ENCODE measurements around the gene TMEM51. TPM values are rescaled to one million over a fixed set of nuclear protein-coding genes. Genes with fewer than 3 reads are reported as not detected.
A peak's percentile ranks its signal among the peaks of the same experiment; 100 is the strongest.

TMEM51 gene
- total and polyA plus RNA-seq, 2 of the 4 experiments (the other 2 are of a cell fraction): 2.7 to 10.2 TPM

DNA sequence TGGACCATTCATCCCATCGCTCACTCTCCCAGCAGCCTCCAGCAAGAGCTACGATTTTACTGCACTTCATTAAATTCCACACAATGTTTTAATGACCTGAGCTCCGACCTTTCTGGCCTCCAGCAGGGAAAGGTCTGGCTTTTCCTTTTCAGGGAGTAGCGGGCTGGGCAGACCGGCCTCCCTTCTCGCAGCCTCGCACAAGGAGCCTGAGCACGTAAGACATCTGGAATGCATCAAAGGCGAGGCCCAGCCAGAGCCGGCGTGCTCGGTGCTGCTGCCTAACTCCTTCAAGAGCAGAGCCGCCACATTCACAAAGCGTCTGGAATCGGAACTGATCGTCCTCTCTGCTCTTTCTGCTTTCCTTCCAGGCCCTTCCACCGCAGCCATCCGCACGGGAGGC, 61.0 kb downstream of the TMEM51 start:
- intact Hi-C loops (cut with micrococcal nuclease): loop anchor here (5.0 kb wide), 2 partner anchors 33 to 58 kb away; partner anchors contain the start of gene FHAD1
- H2BK120ac ChIP-seq (ENCODE audit: low read depth, low read length): peak overlapping the region; percentile 72
- peaks cover 17 to 61% of the 10 kb centered on the region in 2 experiments for H3K79me1 ChIP-seq (ENCODE audit: low read depth in 1 of 2, low read length in 2 of 2)
- H3K27ac ChIP-seq (ENCODE audit: insufficient read depth, low read length): peak overlapping the region; percentile 81
- no peak overlapping the region; the same call in 1 of the 2 replicates for H3K4me2 ChIP-seq (ENCODE audit: low read depth, low read length)
- H3K4me3 ChIP-seq (ENCODE audit: insufficient read depth, low read depth, low read length): no peak overlapping the region
- no peaks in the 10 kb centered on the region for H3K27me3 ChIP-seq (ENCODE audit: control insufficient read depth, insufficient read depth, low read length)
- H4K20me1 ChIP-seq (ENCODE audit: insufficient read depth, low read length): peaks cover 15% of the 10 kb centered on the region; the same call in 1 of the 2 replicates
- no peak for TF ChIP-seq NFE2L2 (IDR thresholded peaks at IDR 0.05; ENCODE audit: low read depth, low read length)
- no peak for TF ChIP-seq CHD1 (IDR thresholded peaks at IDR 0.05; ENCODE audit: low read depth, low read length)
- TF ChIP-seq RCOR1 (IDR thresholded peaks at IDR 0.05; ENCODE audit: insufficient replicate concordance, low read length): no peak
- no peak for TF ChIP-seq BHLHE40 (IDR thresholded peaks at IDR 0.05; ENCODE audit: low read depth, low read length)
- no peak for TF ChIP-seq RFX5 (IDR thresholded peaks at IDR 0.05; ENCODE audit: low read depth, low read length)
- TF ChIP-seq MAFK (IDR thresholded peaks at IDR 0.05; ENCODE audit: low read depth, low read length): no peak
- TF ChIP-seq, protein P1, sequence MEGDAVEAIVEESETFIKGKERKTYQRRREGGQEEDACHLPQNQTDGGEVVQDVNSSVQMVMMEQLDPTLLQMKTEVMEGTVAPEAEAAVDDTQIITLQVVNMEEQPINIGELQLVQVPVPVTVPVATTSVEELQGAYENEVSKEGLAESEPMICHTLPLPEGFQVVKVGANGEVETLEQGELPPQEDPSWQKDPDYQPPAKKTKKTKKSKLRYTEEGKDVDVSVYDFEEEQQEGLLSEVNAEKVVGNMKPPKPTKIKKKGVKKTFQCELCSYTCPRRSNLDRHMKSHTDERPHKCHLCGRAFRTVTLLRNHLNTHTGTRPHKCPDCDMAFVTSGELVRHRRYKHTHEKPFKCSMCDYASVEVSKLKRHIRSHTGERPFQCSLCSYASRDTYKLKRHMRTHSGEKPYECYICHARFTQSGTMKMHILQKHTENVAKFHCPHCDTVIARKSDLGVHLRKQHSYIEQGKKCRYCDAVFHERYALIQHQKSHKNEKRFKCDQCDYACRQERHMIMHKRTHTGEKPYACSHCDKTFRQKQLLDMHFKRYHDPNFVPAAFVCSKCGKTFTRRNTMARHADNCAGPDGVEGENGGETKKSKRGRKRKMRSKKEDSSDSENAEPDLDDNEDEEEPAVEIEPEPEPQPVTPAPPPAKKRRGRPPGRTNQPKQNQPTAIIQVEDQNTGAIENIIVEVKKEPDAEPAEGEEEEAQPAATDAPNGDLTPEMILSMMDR (conservative IDR thresholded peaks at IDR 0.05; ENCODE audit: low read depth, low read length): no peak
- TF ChIP-seq SMC3 (IDR thresholded peaks at IDR 0.05; ENCODE audit: low read depth, low read length): no peak
- TF ChIP-seq CEBPB (IDR thresholded peaks at IDR 0.05; ENCODE audit: low read depth, low read length): no peak
- TF ChIP-seq, protein P2, sequence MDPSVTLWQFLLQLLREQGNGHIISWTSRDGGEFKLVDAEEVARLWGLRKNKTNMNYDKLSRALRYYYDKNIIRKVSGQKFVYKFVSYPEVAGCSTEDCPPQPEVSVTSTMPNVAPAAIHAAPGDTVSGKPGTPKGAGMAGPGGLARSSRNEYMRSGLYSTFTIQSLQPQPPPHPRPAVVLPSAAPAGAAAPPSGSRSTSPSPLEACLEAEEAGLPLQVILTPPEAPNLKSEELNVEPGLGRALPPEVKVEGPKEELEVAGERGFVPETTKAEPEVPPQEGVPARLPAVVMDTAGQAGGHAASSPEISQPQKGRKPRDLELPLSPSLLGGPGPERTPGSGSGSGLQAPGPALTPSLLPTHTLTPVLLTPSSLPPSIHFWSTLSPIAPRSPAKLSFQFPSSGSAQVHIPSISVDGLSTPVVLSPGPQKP (IDR thresholded peaks at IDR 0.05; ENCODE audit: borderline replicate concordance, low read depth, low read length): no peak
- TF ChIP-seq RAD21 (IDR thresholded peaks at IDR 0.05; ENCODE audit: low read length): no peak
- TF ChIP-seq FOS (IDR thresholded peaks at IDR 0.05; ENCODE audit: low read depth, low read length): no peak
- TF ChIP-seq MXI1 (IDR thresholded peaks at IDR 0.05; ENCODE audit: borderline replicate concordance, low read depth, low read length): no peak
- TF ChIP-seq, protein P3, sequence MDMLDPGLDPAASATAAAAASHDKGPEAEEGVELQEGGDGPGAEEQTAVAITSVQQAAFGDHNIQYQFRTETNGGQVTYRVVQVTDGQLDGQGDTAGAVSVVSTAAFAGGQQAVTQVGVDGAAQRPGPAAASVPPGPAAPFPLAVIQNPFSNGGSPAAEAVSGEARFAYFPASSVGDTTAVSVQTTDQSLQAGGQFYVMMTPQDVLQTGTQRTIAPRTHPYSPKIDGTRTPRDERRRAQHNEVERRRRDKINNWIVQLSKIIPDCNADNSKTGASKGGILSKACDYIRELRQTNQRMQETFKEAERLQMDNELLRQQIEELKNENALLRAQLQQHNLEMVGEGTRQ (IDR thresholded peaks at IDR 0.05; ENCODE audit: low read depth, low read length): no peak
- TF ChIP-seq POLR2A (IDR thresholded peaks at IDR 0.05; ENCODE audit: low read depth, low read length): no peak
- no peak for TF ChIP-seq MAZ (IDR thresholded peaks at IDR 0.05; ENCODE audit: borderline replicate concordance, low read depth, low read length)
- peak overlapping the region; percentile 60; the same call in 1 of the 2 replicates for H3K23ac ChIP-seq (ENCODE audit: low read depth, low read length)
- 40% methylated on average over 10 of the region's 19 CpGs; no CpG with 5 or more reads in 1 of the 2 experiments for WGBS, 2 experiments (ENCODE audit: extremely low coverage in 2 of 2, insufficient read length in 1 of 2)
- no TSS peak for BruUV-seq (replicated peaks)
- no peaks in the 10 kb centered on the region for H3K9me3 ChIP-seq (ENCODE audit: control insufficient read depth, insufficient read depth, low read length)
- peak overlapping the region; percentile 29; the same call in 2 of the 3 replicates for H2BK15ac ChIP-seq (ENCODE audit: low read depth, low read length)
- peak overlapping the region; percentile 81 for H2AK9ac ChIP-seq (replicated peaks; ENCODE audit: low read depth, low read length, poor library complexity)
- peaks cover 26% of the 10 kb centered on the region for H3K4me1 ChIP-seq (ENCODE audit: control insufficient read depth, insufficient read depth, low read length)
- H3K56ac ChIP-seq (ENCODE audit: extremely low read depth, insufficient read depth, low read length): no peak overlapping the region
- peaks cover 23% of the 10 kb centered on the region for H3K9me1 ChIP-seq (ENCODE audit: insufficient read depth, low read length)
- dilution Hi-C loops (cut with HindIII; ENCODE audit: low sequenced_read_pairs, unreplicated experiment): no loop called here
- peak overlapping the region; percentile 6; the same call in 1 of the 2 replicates for H3K9ac ChIP-seq (ENCODE audit: low read depth, low read length)
- peak overlapping the region; percentile 89 for H4K91ac ChIP-seq (ENCODE audit: insufficient read depth, low read depth, low read length)
- H3K14ac ChIP-seq (replicated peaks; ENCODE audit: low read depth, low read length): peak overlapping the region; percentile 77
- H4K5ac ChIP-seq (ENCODE audit: low read depth, low read length): peak overlapping the region; percentile 58
- H2BK20ac ChIP-seq (ENCODE audit: low read depth, low read length): peak overlapping the region; percentile 79
- in situ Hi-C loops (cut with MboI; ENCODE audit: low sequenced_read_pairs): no loop called here
- peaks cover 14% of the 10 kb centered on the region for H3K36me3 ChIP-seq (ENCODE audit: control insufficient read depth, insufficient read depth, low read length)
- DNase-seq: peak; percentile 55
- peak overlapping the region; percentile 62 for H2AFZ ChIP-seq (replicated peaks; ENCODE audit: low read length, poor library complexity)
- CTCF ChIA-PET: interaction anchor here (1.6 to 1.8 kb wide), 2 partner anchors 11 to 35 kb away, joined by 4 read pairs; no protein-coding TSS in a partner anchor
- 0 out of 2 replicates have a peak, but pooled peaks have one; percentile 42 for ATAC-seq (ENCODE audit: low read depth)
- POLR2A ChIA-PET (ENCODE audit: unreplicated experiment): no interaction called here
- peak overlapping the region; percentile 93; the same call in 1 of the 2 replicates for H2AK5ac ChIP-seq (ENCODE audit: low read depth, low read length)
- H4K8ac ChIP-seq (ENCODE audit: low read depth in 2 of 2, low read length in 2 of 2): peak overlapping the region; percentile 35 to 53; a peak in 3 of 4 replicates
- peak overlapping the region; percentile 70; the same call in 1 of the 2 replicates for H3K18ac ChIP-seq (ENCODE audit: low read depth, low read length)
- peak overlapping the region; percentile 88 for H3K4ac ChIP-seq (ENCODE audit: low read depth, low read length)
- H2BK5ac ChIP-seq (ENCODE audit: low read depth, low read length, poor library complexity, severe bottlenecking): peak overlapping the region; percentile 39

All from IMR-90 (cell line).